ENCODE measurements around the gene RPA3.

GRCh38 chr7:7595451-7595850 is 123.0 kb downstream of the RPA3 start:
- TF ChIP-seq, protein P1, sequence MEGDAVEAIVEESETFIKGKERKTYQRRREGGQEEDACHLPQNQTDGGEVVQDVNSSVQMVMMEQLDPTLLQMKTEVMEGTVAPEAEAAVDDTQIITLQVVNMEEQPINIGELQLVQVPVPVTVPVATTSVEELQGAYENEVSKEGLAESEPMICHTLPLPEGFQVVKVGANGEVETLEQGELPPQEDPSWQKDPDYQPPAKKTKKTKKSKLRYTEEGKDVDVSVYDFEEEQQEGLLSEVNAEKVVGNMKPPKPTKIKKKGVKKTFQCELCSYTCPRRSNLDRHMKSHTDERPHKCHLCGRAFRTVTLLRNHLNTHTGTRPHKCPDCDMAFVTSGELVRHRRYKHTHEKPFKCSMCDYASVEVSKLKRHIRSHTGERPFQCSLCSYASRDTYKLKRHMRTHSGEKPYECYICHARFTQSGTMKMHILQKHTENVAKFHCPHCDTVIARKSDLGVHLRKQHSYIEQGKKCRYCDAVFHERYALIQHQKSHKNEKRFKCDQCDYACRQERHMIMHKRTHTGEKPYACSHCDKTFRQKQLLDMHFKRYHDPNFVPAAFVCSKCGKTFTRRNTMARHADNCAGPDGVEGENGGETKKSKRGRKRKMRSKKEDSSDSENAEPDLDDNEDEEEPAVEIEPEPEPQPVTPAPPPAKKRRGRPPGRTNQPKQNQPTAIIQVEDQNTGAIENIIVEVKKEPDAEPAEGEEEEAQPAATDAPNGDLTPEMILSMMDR (IDR thresholded peaks at IDR 0.05): peak in 3 of 7 experiments; percentile 25 to 44 (median 36)
- TF ChIP-seq POLR2A (IDR thresholded peaks at IDR 0.05): no peak
- no peak for TF ChIP-seq POLR2AphosphoS5 (IDR thresholded peaks at IDR 0.05)

Measured in stomach (tissue), 4 donors.